ENCODE measurements around the gene MRPL36. TPM values are rescaled to one million over a fixed set of nuclear protein-coding genes. Genes with fewer than 3 reads are reported as not detected.
A peak's percentile ranks its signal among the peaks of the same experiment; 100 is the strongest.

Gene MRPL36
- total RNA-seq, 8 experiments from 2014 or later: 38.8 to 113 (median 66.9) TPM

- ATAC-seq (replicated peaks in 6 of 8): no peak
- WGBS, 10 experiments: 20 to 87% (median 69%) methylated on average over 2 to 6 of the region's 32 CpGs; no CpG with 5 or more reads in 6 of the 10 experiments
- Histone ChIP-seq H3K4me1 (replicated peaks in 1 of 2) (peaks cover 33 to 48% of the 10 kb centered on the region in 2 donors), H3K4me3 (no peak overlapping the region), H3K27ac (no peak overlapping the region)
- in situ Hi-C loops (cut with MboI; ENCODE audit: low pct_unique_long_range_greater_than_20kb in 2 of 9, low sequenced_read_pairs in 9 of 9, unreplicated experiment in 9 of 9): no loop called here
Observed at GRCh38 chr5:1836891-1837880, 37.5 kb upstream of the MRPL36 start.

DNA sequence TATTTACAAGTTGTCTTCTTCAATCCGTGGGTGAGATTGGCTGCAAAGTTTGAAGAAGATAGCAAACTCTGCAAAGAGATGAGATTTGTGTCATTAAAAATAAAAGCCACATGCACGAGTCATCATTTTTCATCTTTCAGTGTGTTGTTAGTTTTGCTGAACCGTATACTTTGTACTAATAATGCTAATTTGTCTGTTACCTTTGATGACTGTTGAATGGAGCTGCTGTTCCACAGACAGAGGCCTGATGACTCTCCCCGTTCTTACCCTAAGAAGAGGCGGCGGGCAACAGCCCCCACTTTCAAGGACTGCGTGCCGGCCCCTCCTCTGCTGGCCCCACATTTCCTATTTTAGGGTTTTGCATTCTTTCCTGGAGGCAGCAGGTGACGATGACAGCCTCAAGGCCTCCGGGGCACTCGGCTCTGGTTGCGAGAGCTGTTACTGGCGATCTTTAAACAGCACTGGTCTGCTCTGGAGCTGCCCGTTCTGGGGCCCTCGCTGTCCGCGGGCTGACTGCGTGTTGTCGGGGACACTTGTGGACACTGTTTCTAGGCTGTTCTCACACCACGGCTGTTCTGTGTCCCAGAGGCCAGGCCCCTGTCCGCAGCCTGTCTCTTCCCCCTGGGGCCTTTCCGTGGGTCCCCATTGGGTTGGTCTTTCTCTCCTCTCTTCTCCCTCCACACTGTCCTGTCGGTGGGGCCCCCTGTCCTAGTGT is 36.7 kb upstream of the MRPL36 start:
- no peak overlapping the region for H3K4me3 ChIP-seq
- WGBS, 10 experiments: 14 to 80% (median 54%) methylated on average over 2 to 16 of the region's 23 CpGs; no CpG with 5 or more reads in 2 of the 10 experiments
- peaks cover 29 to 45% of the 10 kb centered on the region in 2 donors for H3K4me1 ChIP-seq (replicated peaks in 1 of 2)
- in situ Hi-C loops (cut with MboI; ENCODE audit: low pct_unique_long_range_greater_than_20kb in 2 of 9, low sequenced_read_pairs in 9 of 9, unreplicated experiment in 9 of 9): no loop called here
- no peak overlapping the region for H3K27ac ChIP-seq
- ATAC-seq (replicated peaks in 6 of 8): no peak

DNA sequence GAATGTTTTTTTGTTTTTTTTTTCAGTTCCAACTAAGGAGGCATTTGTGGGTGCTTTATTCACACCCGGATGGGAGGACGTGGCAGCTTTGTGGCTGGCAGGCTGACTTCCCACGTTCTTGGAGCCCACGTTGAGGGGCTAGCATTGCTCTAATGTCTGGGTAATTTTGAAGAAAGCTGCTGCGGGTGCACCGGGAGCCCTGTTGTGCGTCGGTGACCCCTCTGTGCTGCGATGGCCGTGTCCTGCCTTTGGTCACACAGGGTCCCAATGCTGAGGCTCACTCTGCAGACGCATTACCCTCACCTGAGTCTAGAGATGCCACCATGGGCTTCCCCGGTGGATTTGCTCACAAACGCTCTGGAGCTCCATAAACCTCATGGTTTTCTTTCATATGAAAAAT is 35.8 kb upstream of the MRPL36 start:
- 40 to 98% (median 77%) methylated on average over 2 to 11 of the region's 13 CpGs; no CpG with 5 or more reads in 1 of the 10 experiments for WGBS, 10 experiments
- no peak overlapping the region for H3K4me3 ChIP-seq
- no peak for ATAC-seq (replicated peaks in 6 of 8)
- in situ Hi-C loops (cut with MboI; ENCODE audit: low pct_unique_long_range_greater_than_20kb in 2 of 9, low sequenced_read_pairs in 9 of 9, unreplicated experiment in 9 of 9): no loop called here
- peak overlapping the region in 1 of 2 donors; percentile 36 for H3K27ac ChIP-seq
- peaks cover 21 to 36% of the 10 kb centered on the region in 2 donors for H3K4me1 ChIP-seq (replicated peaks in 1 of 2)

DNA sequence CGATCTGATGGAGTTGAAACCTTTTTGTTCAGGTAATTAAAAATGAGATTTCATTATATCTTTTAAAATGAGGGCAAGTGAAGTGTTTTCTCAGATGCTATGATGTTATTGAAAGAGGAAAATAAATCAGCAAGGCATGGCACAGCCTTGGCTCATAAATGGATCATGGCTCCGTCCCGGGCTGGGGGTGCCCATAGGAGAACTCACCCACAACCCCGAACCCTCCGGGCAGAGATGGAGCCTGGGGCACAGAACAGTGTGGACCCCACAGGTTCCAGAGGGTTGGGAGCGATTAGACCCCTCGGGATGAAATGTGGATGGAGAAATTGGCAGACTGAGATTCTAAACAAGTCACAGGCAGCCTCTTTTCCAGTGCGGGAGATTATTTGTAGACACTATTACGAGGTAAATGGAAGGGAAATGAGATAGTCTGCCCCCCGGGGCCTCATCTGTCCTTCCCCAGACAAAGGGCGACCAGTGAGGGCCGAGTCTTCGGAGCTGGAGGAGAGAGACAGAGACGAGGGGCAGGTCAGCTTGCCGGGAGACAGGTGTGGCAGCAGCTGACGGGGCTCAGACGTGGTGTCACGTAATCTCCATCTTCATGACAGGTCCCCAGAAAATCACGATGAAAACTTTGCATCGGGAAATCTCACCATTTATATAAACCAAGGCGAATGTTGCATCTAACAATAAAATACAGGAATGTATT is 35.2 kb upstream of the MRPL36 start:
- H3K4me3 ChIP-seq: no peak overlapping the region
- ATAC-seq (replicated peaks in 6 of 8): peak in 5 of 8 experiments; percentile 53 to 90 (median 76)
- peak overlapping the region in 1 of 2 donors; percentile 68 for H3K27ac ChIP-seq
- H3K4me1 ChIP-seq (replicated peaks in 1 of 2): peaks cover 21 to 31% of the 10 kb centered on the region in 2 donors
- in situ Hi-C loops (cut with MboI; ENCODE audit: low pct_unique_long_range_greater_than_20kb in 2 of 9, low sequenced_read_pairs in 9 of 9, unreplicated experiment in 9 of 9): no loop called here
- WGBS, 10 experiments: 0 to 75% (median 50%) methylated on average over 3 to 15 of the region's 21 CpGs; no CpG with 5 or more reads in 1 of the 10 experiments

GRCh38 chr5:1834022-1834551 is 34.5 kb upstream of the MRPL36 start:
- in situ Hi-C loops (cut with MboI; ENCODE audit: low pct_unique_long_range_greater_than_20kb in 2 of 9, low sequenced_read_pairs in 9 of 9, unreplicated experiment in 9 of 9): no loop called here
- H3K4me3 ChIP-seq: no peak overlapping the region
- H3K4me1 ChIP-seq (replicated peaks in 1 of 2): peaks cover 21 to 24% of the 10 kb centered on the region in 2 donors
- H3K27ac ChIP-seq: peak overlapping the region in 1 of 2 donors; percentile 68
- ATAC-seq (replicated peaks in 6 of 8): no peak
- WGBS, 10 experiments: 56 to 100% (median 73%) methylated on average over 1 to 12 of the region's 22 CpGs; no CpG with 5 or more reads in 3 of the 10 experiments

- WGBS, 10 experiments: 17 to 100% (median 72%) methylated on average over 1 to 4 of the region's 16 CpGs; no CpG with 5 or more reads in 2 of the 10 experiments
- ATAC-seq (replicated peaks in 6 of 8): no peak
- H3K4me1 ChIP-seq (replicated peaks in 1 of 2): peaks cover 21 to 24% of the 10 kb centered on the region in 2 donors
- no peak overlapping the region for H3K4me3 ChIP-seq
- in situ Hi-C loops (cut with MboI; ENCODE audit: low pct_unique_long_range_greater_than_20kb in 2 of 9, low sequenced_read_pairs in 9 of 9, unreplicated experiment in 9 of 9): no loop called here
- no peak overlapping the region for H3K27ac ChIP-seq
Observed at GRCh38 chr5:1833264-1834021, 33.8 kb upstream of the MRPL36 start.

DNA sequence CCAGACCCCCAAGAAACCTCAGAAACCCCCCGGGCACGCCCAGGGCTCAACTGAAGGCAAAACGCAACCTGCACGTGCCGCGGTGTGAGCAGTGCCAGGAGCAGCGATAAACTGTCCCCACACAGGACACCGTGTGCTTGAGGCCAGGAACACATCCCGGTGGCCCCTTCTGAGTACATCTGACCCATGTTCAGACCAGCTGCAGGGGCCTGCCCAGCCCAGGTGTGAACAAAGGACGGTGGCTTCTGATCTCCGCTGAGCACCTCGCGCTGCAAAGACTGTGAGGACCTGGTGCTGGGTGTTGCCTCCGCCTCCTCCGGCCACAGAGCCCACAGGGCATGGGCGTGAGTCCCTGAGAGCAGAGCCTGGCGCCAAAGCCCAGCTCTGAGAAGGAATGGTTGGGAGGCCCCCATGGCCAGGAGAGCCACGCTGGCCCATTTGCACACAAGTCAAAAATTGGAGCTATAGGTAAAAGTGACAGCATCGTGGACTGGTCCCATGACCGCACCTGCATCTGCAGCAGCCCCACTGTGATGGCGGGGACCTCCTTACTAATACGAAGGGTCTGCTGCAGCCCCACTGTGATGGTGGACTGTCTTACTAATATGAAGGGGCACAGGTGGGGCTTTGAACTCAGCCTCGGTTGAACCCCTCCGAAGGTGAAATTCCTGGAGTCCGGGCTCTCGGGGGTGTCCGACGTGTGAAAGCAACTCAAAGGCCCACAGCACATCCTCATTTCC is 33.0 kb upstream of the MRPL36 start:
- WGBS, 10 experiments: 60 to 100% (median 92%) methylated on average over 1 to 12 of the region's 28 CpGs; no CpG with 5 or more reads in 4 of the 10 experiments
- H3K27ac ChIP-seq: no peak overlapping the region
- in situ Hi-C loops (cut with MboI; ENCODE audit: low pct_unique_long_range_greater_than_20kb in 2 of 9, low sequenced_read_pairs in 9 of 9, unreplicated experiment in 9 of 9): no loop called here
- no peak for ATAC-seq (replicated peaks in 6 of 8)
- peaks cover 23 to 24% of the 10 kb centered on the region in 2 donors for H3K4me1 ChIP-seq (replicated peaks in 1 of 2)
- no peak overlapping the region for H3K4me3 ChIP-seq

- Histone ChIP-seq H3K27ac (no peak overlapping the region), H3K4me3 (no peak overlapping the region), H3K4me1 (replicated peaks in 1 of 2) (peaks cover 24 to 27% of the 10 kb centered on the region in 2 donors)
- in situ Hi-C loops (cut with MboI; ENCODE audit: low pct_unique_long_range_greater_than_20kb in 2 of 9, low sequenced_read_pairs in 9 of 9, unreplicated experiment in 9 of 9): no loop called here
- peak in 4 of 8 experiments; percentile 11 to 30 (median 12) for ATAC-seq (replicated peaks in 6 of 8)
- WGBS, 10 experiments: 15 to 78% (median 55%) methylated on average over 1 to 7 of the region's 14 CpGs; no CpG with 5 or more reads in 3 of the 10 experiments
Observed at GRCh38 chr5:1831677-1832313, 32.2 kb upstream of the MRPL36 start.

GRCh38 chr5:1831257-1831656 is 31.6 kb upstream of the MRPL36 start:
- 72 to 100% (median 93%) methylated on average over 1 to 9 of the region's 11 CpGs; no CpG with 5 or more reads in 3 of the 10 experiments for WGBS, 10 experiments
- H3K4me1 ChIP-seq (replicated peaks in 1 of 2): peaks cover 24 to 27% of the 10 kb centered on the region in 2 donors
- in situ Hi-C loops (cut with MboI; ENCODE audit: low pct_unique_long_range_greater_than_20kb in 2 of 9, low sequenced_read_pairs in 9 of 9, unreplicated experiment in 9 of 9): no loop called here
- H3K4me3 ChIP-seq: no peak overlapping the region
- H3K27ac ChIP-seq: no peak overlapping the region
- ATAC-seq (replicated peaks in 6 of 8): no peak

GRCh38 chr5:1830571-1831228 is 31.1 kb upstream of the MRPL36 start:
- Histone ChIP-seq H3K27ac (no peak overlapping the region), H3K4me3 (no peak overlapping the region), H3K4me1 (replicated peaks in 1 of 2) (peaks cover 23 to 27% of the 10 kb centered on the region in 2 donors)
- no peak for ATAC-seq (replicated peaks in 6 of 8)
- in situ Hi-C loops (cut with MboI; ENCODE audit: low pct_unique_long_range_greater_than_20kb in 2 of 9, low sequenced_read_pairs in 9 of 9, unreplicated experiment in 9 of 9): no loop called here
- 48 to 100% (median 87%) methylated on average over 1 to 9 of the region's 17 CpGs; no CpG with 5 or more reads in 1 of the 10 experiments for WGBS, 10 experiments

All from motor neuron (in vitro differentiated cells).